Erythroblast (primary cell): Measurements from ENCODE around the gene VMO1.

Experiments
- GATA1 ChIP-seq: IDR thresholded peaks from 2 replicates; pipeline ENCODE4 v1.6.1; 2011; ENCODE audit warnings: low read depth, mild to moderate bottlenecking, control low read depth, low read length, moderate library complexity
- POLR2A ChIP-seq: IDR thresholded peaks from 2 replicates; pipeline ENCODE4 v1.6.1; 2011; ENCODE audit warnings: mild to moderate bottlenecking, low read length

GRCh38 chr17:4815043-4815675 lies 29.0 kb upstream of the VMO1 start:
- no peak for TF ChIP-seq POLR2A
- TF ChIP-seq GATA1: no peak
